OCI-LY7 (cell line): Measurements from ENCODE around the gene FOXL2. TPM values are rescaled to one million over a fixed set of nuclear protein-coding genes. Genes with fewer than 3 reads are reported as not detected.
"Not testable (repeated sequence)": the region's sequence is repeated elsewhere in the genome, so short reads cannot be mapped to it uniquely, and the experiment has no call there.

Experiments used
- BruUV-seq: library from RNA; stranded (reverse); fragments of 400-500 nt; replicated peaks from 2 replicates; lab custom pipeline; 2021; lab: Mats Ljungman, UMichigan
- CTCF ChIA-PET: fragments of 300-600 bp; sonication (Branson Sonifier 250); formaldehyde crosslinking; loops from one replicate; lab custom pipeline; 2022; ENCODE audit warnings: antibody characterized with exemption; ENCODE audit not compliant: unreplicated experiment; lab: Charles Lee
- POLR2A ChIA-PET: fragments of 300-600 bp; sonication (Branson Sonifier 250); formaldehyde crosslinking; loops from one replicate; lab custom pipeline; 2022; ENCODE audit warnings: antibody characterized with exemption; lab: Charles Lee
- DNase-seq: peaks from one replicate; pipeline ENCODE4 v3.0.0-alpha.2; 2015; ENCODE audit warnings: low spot score
- H2AFZ ChIP-seq: fragments of 200-600 bp; sonication (generic), shearing (Covaris generic); 2 replicates; pipeline ENCODE4 v1.6.1; 2014; ENCODE audit warnings: mild to moderate bottlenecking, antibody characterized with exemption, low read length, moderate library complexity
- H3K27ac ChIP-seq: fragments of 200-600 bp; sonication (generic); 2 replicates; pipeline ENCODE4 v1.5.1; 2014; ENCODE audit warnings: mixed run types, low read depth, mild to moderate bottlenecking, moderate library complexity, low read length, inconsistent platforms; ENCODE audit not compliant: poor library complexity, severe bottlenecking
- H3K36me3 ChIP-seq: fragments of 200-600 bp; sonication (generic); 2 replicates; pipeline ENCODE4 v1.6.1; 2014; ENCODE audit warnings: mild to moderate bottlenecking, antibody characterized with exemption, low read length, moderate library complexity, mixed read lengths; ENCODE audit not compliant: insufficient read depth
- H3K4me1 ChIP-seq: fragments of 200-600 bp; sonication (generic); 2 replicates; pipeline ENCODE4 v1.5.1; 2014; ENCODE audit warnings: mild to moderate bottlenecking, low read length; ENCODE audit not compliant: insufficient read depth, poor library complexity, severe bottlenecking
- H3K4me2 ChIP-seq: fragments of 200-600 bp; sonication (generic); 2 replicates; pipeline ENCODE4 v1.6.1; 2014; ENCODE audit warnings: mild to moderate bottlenecking, low read length
- H3K4me3 ChIP-seq: fragments of 200-600 bp; sonication (generic); 2 replicates; pipeline ENCODE4 v1.5.1; 2014; ENCODE audit warnings: mild to moderate bottlenecking, low read depth, low read length; ENCODE audit not compliant: poor library complexity, severe bottlenecking
- H3K79me2 ChIP-seq: fragments of 200-600 bp; sonication (generic); 2 replicates; pipeline ENCODE4 v1.6.1; 2016; ENCODE audit warnings: low read depth, mild to moderate bottlenecking, low read length, moderate library complexity, mixed read lengths; ENCODE audit not compliant: insufficient read depth
- H3K9me2 ChIP-seq: fragments of 200-600 bp; sonication (generic); 2 replicates; pipeline ENCODE4 v1.6.1; 2016; ENCODE audit warnings: mild to moderate bottlenecking, low read length, mixed read lengths; ENCODE audit not compliant: insufficient read depth
- H3K9me3 ChIP-seq: fragments of 200-600 bp; sonication (generic); 2 replicates; pipeline ENCODE4 v1.6.1; 2014; ENCODE audit warnings: mild to moderate bottlenecking, mixed run types, low read length, mixed read lengths
- H4K20me1 ChIP-seq: fragments of 200-600 bp; sonication (generic); 2 replicates; pipeline ENCODE4 v1.6.1; 2014; ENCODE audit warnings: mild to moderate bottlenecking, antibody characterized with exemption, low read length, moderate library complexity, mixed read lengths; ENCODE audit not compliant: insufficient read depth
- CTCF ChIP-seq: fragments of 200-600 bp; sonication (generic); conservative IDR thresholded peaks from 2 replicates; pipeline ENCODE4 v1.5.1; 2014; ENCODE audit warnings: mild to moderate bottlenecking, antibody characterized with exemption, low read length, moderate library complexity, mixed read lengths
- EZH2phosphoT487 ChIP-seq: fragments of 200-600 bp; sonication (generic); IDR thresholded peaks from 2 replicates; pipeline ENCODE4 v1.6.1; 2018; ENCODE audit warnings: low read depth, borderline replicate concordance, mild to moderate bottlenecking, mixed run types, antibody characterized with exemption, low read length, moderate library complexity, mixed read lengths
- intact Hi-C: fragments of 100-400 bp; cut with micrococcal nuclease; formaldehyde crosslinking; loops from one replicate; pipeline ENCODE4 v1.10.0; 2022; ENCODE audit not compliant: unreplicated experiment
- total RNA-seq, 2 experiments: library from RNA; depleted of rRNA in 1 of 2; stranded (reverse); fragments of >200 nt in 1 of 2; shearing (Covaris generic) in 1 of 2; gene quantifications; 2 replicates each; pipeline ENCODE4 v1.2.3, GENCODE V29; 2014 to 2022

The FOXL2 gene
- total RNA-seq, 2 experiments from 2014 or later: not detected

- H3K4me2 ChIP-seq: no peak overlapping the region
- DNase-seq: no peak
- ChIA-PET CTCF (no interaction called here), POLR2A (interaction anchor here (0.8 kb wide), 1 partner anchor 335 kb away, joined by 3 read pairs; the partner anchor contains the start of gene CEP70)
- no peaks in the 10 kb centered on the region for H3K9me2 ChIP-seq
- H3K36me3 ChIP-seq: no peaks in the 10 kb centered on the region
- TF ChIP-seq CTCF (no peak), EZH2phosphoT487 (no peak)
- intact Hi-C loops: no loop called here
- no peaks in the 10 kb centered on the region for H4K20me1 ChIP-seq
- no peak overlapping the region for H3K27ac ChIP-seq
- H2AFZ ChIP-seq: no peak overlapping the region
- H3K4me1 ChIP-seq: no peaks in the 10 kb centered on the region
- no TSS peak for BruUV-seq
- H3K4me3 ChIP-seq: no peak overlapping the region
- H3K9me3 ChIP-seq: no peaks in the 10 kb centered on the region
- no peaks in the 10 kb centered on the region for H3K79me2 ChIP-seq
These were observed 18.1 kb downstream of the FOXL2 start for GRCh38 chr3:138928727-138929372.

- no peaks in the 10 kb centered on the region for H4K20me1 ChIP-seq
- no peaks in the 10 kb centered on the region for H3K79me2 ChIP-seq
- no peaks in the 10 kb centered on the region for H3K4me1 ChIP-seq
- H2AFZ ChIP-seq: no peak overlapping the region
- H3K4me3 ChIP-seq: no peak overlapping the region
- H3K9me3 ChIP-seq: no peaks in the 10 kb centered on the region
- peak; percentile 81 for DNase-seq
- H3K9me2 ChIP-seq: no peaks in the 10 kb centered on the region
- POLR2A ChIA-PET: interaction anchor here (0.6 to 1.3 kb wide), 4 partner anchors 9 to 328 kb away, joined by 3 to 4 read pairs (median 4); no protein-coding TSS in a partner anchor
- intact Hi-C loops: loop anchor here (1.0 kb wide), 1 partner anchor 506 kb away; no protein-coding TSS in a partner anchor
- no peak overlapping the region for H3K4me2 ChIP-seq
- no peak overlapping the region for H3K27ac ChIP-seq
- no TSS peak for BruUV-seq
- H3K36me3 ChIP-seq: no peaks in the 10 kb centered on the region
- CTCF ChIA-PET: interaction anchor here (0.6 to 1.2 kb wide), 7 partner anchors 10 to 737 kb away, joined by 3 to 12 read pairs (median 3); no protein-coding TSS in a partner anchor
- TF ChIP-seq EZH2phosphoT487 (no peak), CTCF (peak; percentile 91)
These were observed 23.4 kb downstream of the FOXL2 start for GRCh38 chr3:138923531-138923994.

GRCh38 chr3:138922400-138922799 is 24.5 kb downstream of the FOXL2 start:
- H4K20me1 ChIP-seq, DNase-seq, BruUV-seq, H3K4me2 ChIP-seq, H2AFZ ChIP-seq, H3K4me1 ChIP-seq, H3K27ac ChIP-seq, H3K9me3 ChIP-seq, H3K79me2 ChIP-seq, CTCF ChIA-PET, H3K4me3 ChIP-seq, intact Hi-C loops, H3K36me3 ChIP-seq, H3K9me2 ChIP-seq: not testable (repeated sequence)
- POLR2A ChIA-PET: interaction anchor here (1.3 kb wide), 1 partner anchor 10 kb away, joined by 4 read pairs; no protein-coding TSS in a partner anchor
